Effector memory CD4-positive, alpha-beta T cell (primary cell): ENCODE measurements around the gene WNT11.

Experiments
- DNase-seq, 3 donors: peaks; one replicate each; pipeline ENCODE4 v3.0.0-alpha.2; 2020
- H3K27ac ChIP-seq: 2 replicates; pipeline ENCODE4 v1.7.0; 2013; ENCODE audit warnings: mild to moderate bottlenecking, low read length, moderate library complexity; ENCODE audit not compliant: insufficient read depth, poor library complexity, severe bottlenecking
- H3K27me3 ChIP-seq: replicated peaks from 2 replicates; pipeline ENCODE4 v1.7.0; 2013; ENCODE audit warnings: mild to moderate bottlenecking, low read length; ENCODE audit not compliant: insufficient read depth, control insufficient read depth, poor library complexity, severe bottlenecking
- H3K36me3 ChIP-seq: 2 replicates; pipeline ENCODE4 v1.7.0; 2013; ENCODE audit warnings: mild to moderate bottlenecking, low read length, moderate library complexity; ENCODE audit not compliant: control insufficient read depth, insufficient read depth
- H3K4me1 ChIP-seq: 2 replicates; pipeline ENCODE4 v1.7.0; 2013; ENCODE audit warnings: low read length, mild to moderate bottlenecking; ENCODE audit not compliant: control insufficient read depth, insufficient read depth, poor library complexity, severe bottlenecking
- H3K4me3 ChIP-seq: 2 replicates; pipeline ENCODE4 v1.7.0; 2013; ENCODE audit warnings: low read length, low read depth, mild to moderate bottlenecking; ENCODE audit not compliant: insufficient read depth, poor library complexity, severe bottlenecking
- H3K9me3 ChIP-seq: 2 replicates; pipeline ENCODE4 v1.7.0; 2013; ENCODE audit warnings: mild to moderate bottlenecking, low read length, moderate library complexity; ENCODE audit not compliant: control insufficient read depth

WNT11 gene

DNA sequence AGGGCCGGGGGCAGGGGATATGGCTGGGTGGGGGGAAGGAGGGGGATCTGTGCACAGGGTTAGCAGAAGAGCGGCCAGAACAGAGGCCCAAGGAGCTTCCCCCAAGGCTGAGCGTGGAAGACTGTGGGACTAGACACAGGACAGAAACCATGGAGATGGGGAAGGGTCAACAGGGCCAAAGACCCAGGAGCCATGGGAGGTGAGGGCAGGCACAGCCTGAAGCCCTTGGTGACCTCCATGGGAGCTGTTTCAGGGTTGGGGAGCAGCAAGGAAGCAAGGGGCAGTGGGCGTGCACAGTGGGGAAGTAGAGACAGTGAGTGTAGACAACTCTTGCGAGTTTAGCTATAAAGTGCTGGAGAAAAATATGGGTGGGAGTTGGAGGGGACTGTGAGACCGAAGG is 56.6 kb downstream of the WNT11 start:
- Histone ChIP-seq H3K27ac (no peak overlapping the region), H3K27me3 (no peaks in the 10 kb centered on the region), H3K4me1 (no peaks in the 10 kb centered on the region), H3K36me3 (no peaks in the 10 kb centered on the region), H3K9me3 (no peaks in the 10 kb centered on the region), H3K4me3 (no peak overlapping the region)
- no peak for DNase-seq

GRCh38 chr11:76148941-76149613 is 57.2 kb downstream of the WNT11 start:
- no peaks in the 10 kb centered on the region for H3K36me3 ChIP-seq
- no peaks in the 10 kb centered on the region for H3K9me3 ChIP-seq
- no peak overlapping the region for H3K4me3 ChIP-seq
- H3K27ac ChIP-seq: no peak overlapping the region
- DNase-seq: no peak
- H3K27me3 ChIP-seq: no peaks in the 10 kb centered on the region
- no peaks in the 10 kb centered on the region for H3K4me1 ChIP-seq

- Histone ChIP-seq H3K36me3 (no peaks in the 10 kb centered on the region), H3K27ac (no peak overlapping the region), H3K27me3 (no peaks in the 10 kb centered on the region), H3K4me1 (no peaks in the 10 kb centered on the region), H3K4me3 (no peak overlapping the region), H3K9me3 (no peaks in the 10 kb centered on the region)
- no peak for DNase-seq
These were observed 58.1 kb downstream of the WNT11 start for GRCh38 chr11:76148231-76148630.

- H3K27me3 ChIP-seq: no peaks in the 10 kb centered on the region
- no peaks in the 10 kb centered on the region for H3K36me3 ChIP-seq
- no peak for DNase-seq
- H3K4me3 ChIP-seq: no peak overlapping the region
- no peaks in the 10 kb centered on the region for H3K9me3 ChIP-seq
- no peak overlapping the region for H3K27ac ChIP-seq
- H3K4me1 ChIP-seq: no peaks in the 10 kb centered on the region
These were observed 59.1 kb downstream of the WNT11 start for GRCh38 chr11:76147106-76147740.

GRCh38 chr11:76143274-76143673 is 63.0 kb downstream of the WNT11 start:
- Histone ChIP-seq H3K9me3 (no peaks in the 10 kb centered on the region), H3K4me3 (no peak overlapping the region), H3K4me1 (no peaks in the 10 kb centered on the region), H3K27me3 (no peaks in the 10 kb centered on the region), H3K36me3 (peaks cover 11% of the 10 kb centered on the region), H3K27ac (no peak overlapping the region)
- DNase-seq: no peak

DNA sequence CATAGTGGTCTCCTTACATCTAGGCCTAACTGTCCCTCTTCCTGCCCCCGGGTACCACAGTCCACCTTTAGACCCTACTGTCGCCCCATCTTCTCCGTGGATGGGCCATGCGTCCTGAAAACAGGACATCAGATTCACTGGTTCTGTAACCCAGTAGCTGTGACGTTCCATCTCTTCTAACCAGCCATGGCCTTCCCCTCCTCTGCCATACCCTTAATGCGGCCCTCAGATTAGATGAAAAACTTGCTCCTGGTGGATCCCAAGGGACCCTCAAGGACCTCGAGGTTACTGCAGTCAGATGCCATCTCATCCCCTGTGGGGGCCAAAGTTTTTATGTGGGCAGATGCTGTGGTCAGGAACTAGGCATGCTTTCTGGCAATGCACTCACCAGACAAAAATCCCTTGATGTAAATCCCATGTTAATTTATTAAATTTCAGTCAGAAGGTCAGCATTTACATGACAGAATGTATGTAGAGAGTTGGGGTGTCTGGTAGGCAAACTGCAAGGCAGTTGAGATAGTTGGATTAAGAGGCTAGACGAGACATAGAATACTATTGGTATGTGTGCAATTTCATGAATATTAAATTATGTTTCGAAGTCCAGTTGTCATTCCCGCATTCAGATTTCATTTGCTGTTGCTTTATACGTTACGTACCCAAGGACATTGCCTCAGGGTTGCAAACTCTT is 64.3 kb downstream of the WNT11 start:
- no peak for DNase-seq
- Histone ChIP-seq H3K9me3 (no peaks in the 10 kb centered on the region), H3K27me3 (no peaks in the 10 kb centered on the region), H3K4me1 (no peaks in the 10 kb centered on the region), H3K27ac (no peak overlapping the region), H3K4me3 (no peak overlapping the region), H3K36me3 (peaks cover 11% of the 10 kb centered on the region)

DNA sequence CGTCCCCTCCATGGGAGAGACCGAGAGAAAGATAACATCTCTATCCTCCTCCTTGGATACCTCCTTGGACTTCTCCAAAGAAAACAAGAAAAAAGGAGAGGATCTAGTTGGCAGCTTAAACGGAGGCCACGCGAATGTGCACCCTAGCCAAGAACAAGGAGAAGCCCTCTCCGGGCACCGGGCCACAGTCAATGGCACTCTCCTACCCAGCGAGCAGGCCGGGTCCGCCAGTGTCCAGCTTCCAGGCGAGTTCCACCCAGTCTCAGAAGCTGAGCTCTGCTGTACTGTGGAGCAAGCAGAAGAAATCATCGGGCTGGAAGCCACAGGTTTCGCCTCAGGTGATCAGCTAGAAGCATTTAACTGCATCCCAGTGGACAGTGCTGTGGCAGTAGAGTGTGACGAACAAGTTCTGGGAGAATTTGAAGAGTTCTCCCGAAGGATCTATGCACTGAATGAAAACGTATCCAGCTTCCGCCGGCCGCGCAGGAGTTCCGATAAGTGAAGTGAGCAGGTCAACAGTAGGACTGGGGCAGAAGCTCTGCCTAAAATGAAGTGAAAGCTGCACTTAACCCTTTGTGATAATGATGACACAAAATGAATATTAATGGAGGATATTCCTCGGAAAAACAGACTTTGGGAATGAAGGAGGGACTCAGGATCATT is 65.3 kb downstream of the WNT11 start:
- H3K36me3 ChIP-seq: peaks cover 11% of the 10 kb centered on the region
- no peaks in the 10 kb centered on the region for H3K9me3 ChIP-seq

DNA sequence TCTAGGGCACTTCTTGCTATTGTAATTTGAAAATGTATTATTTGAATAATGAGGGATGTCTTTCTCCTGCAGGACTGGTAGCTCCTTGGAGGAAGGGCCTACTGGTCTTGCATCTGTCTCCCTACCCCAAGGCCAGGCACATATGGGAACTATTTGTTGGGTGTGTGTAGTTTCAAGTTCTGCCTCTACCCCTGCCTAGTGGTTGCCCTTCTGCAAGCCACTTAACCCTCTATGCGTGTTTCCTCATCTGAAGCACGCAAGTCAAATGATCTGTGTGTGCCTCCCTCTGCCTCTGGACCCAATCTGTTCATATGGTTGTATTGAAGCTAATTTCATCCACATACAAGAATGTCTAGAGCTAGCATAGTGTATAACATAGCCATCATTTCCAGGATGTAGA is 67.0 kb downstream of the WNT11 start:
- Histone ChIP-seq H3K27ac (no peak overlapping the region), H3K4me3 (no peak overlapping the region), H3K4me1 (no peaks in the 10 kb centered on the region), H3K36me3 (peaks cover 11% of the 10 kb centered on the region), H3K27me3 (no peaks in the 10 kb centered on the region), H3K9me3 (no peaks in the 10 kb centered on the region)
- DNase-seq: no peak

More for the DNA sequence above, 65.3 kb downstream of the WNT11 start:
- no peak for DNase-seq
- Histone ChIP-seq H3K27me3 (no peaks in the 10 kb centered on the region), H3K27ac (no peak overlapping the region), H3K4me3 (no peak overlapping the region), H3K4me1 (no peaks in the 10 kb centered on the region)
